Caco-2 (cell line): ENCODE results near the gene PHF21B. TPM values are rescaled to one million over a fixed set of nuclear protein-coding genes. Genes with fewer than 3 reads are reported as not detected.

ENCODE experiments used
- BruUV-seq: library from RNA; stranded (reverse); fragments of 400-500 nt; replicated peaks from 2 replicates; lab custom pipeline; 2021; lab: Mats Ljungman, UMichigan
- CTCF ChIA-PET: fragments of 300-600 bp; sonication (Branson Sonifier 250); formaldehyde crosslinking; loops from one replicate; lab custom pipeline; 2022; ENCODE audit warnings: antibody characterized with exemption; lab: Charles Lee
- POLR2A ChIA-PET: fragments of 300-600 bp; sonication (Branson Sonifier 250); formaldehyde crosslinking; loops from one replicate; lab custom pipeline; 2022; ENCODE audit warnings: antibody characterized with exemption; lab: Charles Lee
- DNase-seq, 2 experiments: peaks; one replicate each; pipeline versions ENCODE4 v3.0.0 to v3.0.0-alpha.2; 2020 to 2022
- H3K27me3 ChIP-seq: replicated peaks from 2 replicates; pipeline ENCODE4 v1.6.0; 2011; ENCODE audit warnings: low read length; ENCODE audit not compliant: control insufficient read depth, insufficient read depth
- H3K36me3 ChIP-seq: 2 replicates; pipeline ENCODE4 v1.5.1; 2011; ENCODE audit warnings: low read length; ENCODE audit not compliant: control insufficient read depth, insufficient read depth
- H3K4me1 ChIP-seq: fragments of 250-450 bp; sonication (Bioruptor Pico); 2 replicates; pipeline ENCODE4 v1.5.1; 2020; ENCODE audit warnings: mild to moderate bottlenecking
- H3K4me3 ChIP-seq: 2 replicates; pipeline ENCODE4 v1.5.1; 2011; ENCODE audit warnings: low read depth, mild to moderate bottlenecking, control low read depth, low read length
- H3K9me3 ChIP-seq: fragments of 250-450 bp; sonication (Bioruptor Pico); 2 replicates; pipeline ENCODE4 v1.5.1; 2020; ENCODE audit warnings: mild to moderate bottlenecking, moderate library complexity
- H3K27ac Mint-ChIP-seq: one replicate; pipeline ENCODE4 v1.8.0; 2022; ENCODE audit warnings: mixed read lengths; ENCODE audit not compliant: unreplicated experiment
- H3K27me3 Mint-ChIP-seq: one replicate; pipeline ENCODE4 v1.8.0; 2022; ENCODE audit warnings: mixed read lengths; ENCODE audit not compliant: insufficient read depth, unreplicated experiment
- H3K36me3 Mint-ChIP-seq: one replicate; pipeline ENCODE4 v1.8.0; 2022; ENCODE audit warnings: mild to moderate bottlenecking, mixed read lengths; ENCODE audit not compliant: insufficient read depth, unreplicated experiment
- H3K4me1 Mint-ChIP-seq: one replicate; pipeline ENCODE4 v1.8.0; 2022; ENCODE audit warnings: low read depth, mixed read lengths; ENCODE audit not compliant: unreplicated experiment
- H3K4me3 Mint-ChIP-seq: one replicate; pipeline ENCODE4 v1.8.0; 2022; ENCODE audit warnings: mild to moderate bottlenecking, moderate library complexity, mixed read lengths; ENCODE audit not compliant: unreplicated experiment
- H3K9me3 Mint-ChIP-seq: one replicate; pipeline ENCODE4 v1.8.0; 2022; ENCODE audit warnings: mixed read lengths; ENCODE audit not compliant: unreplicated experiment
- CTCF ChIP-seq, 2 experiments: fragments of 200-600 bp in 1 of 2; IDR thresholded peaks; 1 replicate in 1 of 2; 2 replicates in 1 of 2; pipeline versions ENCODE4 v1.5.1 to v1.8.0; 2011 to 2022; ENCODE audit warnings: antibody characterized with exemption in 1 of 2, control low read depth in 1 of 2, inconsistent platforms in 1 of 2, low read depth in 1 of 2, low read length in 1 of 2, mild to moderate bottlenecking in 1 of 2, moderate library complexity in 1 of 2; ENCODE audit not compliant: insufficient read depth in 1 of 2, severe bottlenecking in 1 of 2, unreplicated experiment in 1 of 2
- intact Hi-C: fragments of 100-400 bp; cut with micrococcal nuclease; formaldehyde crosslinking; loops from one replicate; pipeline ENCODE4 v1.10.0; 2022; ENCODE audit not compliant: unreplicated experiment
- total RNA-seq: library from RNA; stranded (reverse); gene quantifications from 2 replicates; pipeline ENCODE4 v1.2.3, GENCODE V29; 2022

The PHF21B gene
- total RNA-seq, 1 experiment from 2014 or later = 0.98 TPM

- ChIA-PET POLR2A (no interaction called here), CTCF (no interaction called here)
- H3K36me3 Mint-ChIP-seq = no peaks in the 10 kb centered on the region
- intact Hi-C loops = no loop called here
- no peak overlapping the region for H3K27ac Mint-ChIP-seq
- H3K4me3 Mint-ChIP-seq = no peak overlapping the region
- no peaks in the 10 kb centered on the region for H3K9me3 Mint-ChIP-seq
- no peaks in the 10 kb centered on the region for H3K4me1 Mint-ChIP-seq
- Histone ChIP-seq H3K4me1 (no peaks in the 10 kb centered on the region), H3K9me3 (no peaks in the 10 kb centered on the region), H3K36me3 (no peaks in the 10 kb centered on the region), H3K27me3 (no peaks in the 10 kb centered on the region), H3K4me3 (no peak overlapping the region)
- no TSS peak for BruUV-seq
- DNase-seq = no peak
- peaks cover 6% of the 10 kb centered on the region for H3K27me3 Mint-ChIP-seq
- no peak for TF ChIP-seq CTCF (IDR thresholded peaks at IDR 0.05; ENCODE audit: insufficient read depth in 1 of 2, low read depth in 1 of 2, low read length in 1 of 2, severe bottlenecking in 1 of 2, unreplicated experiment in 1 of 2)
Observed at GRCh38 chr22:44876921-44877320, 132.9 kb downstream of the PHF21B start.

DNA sequence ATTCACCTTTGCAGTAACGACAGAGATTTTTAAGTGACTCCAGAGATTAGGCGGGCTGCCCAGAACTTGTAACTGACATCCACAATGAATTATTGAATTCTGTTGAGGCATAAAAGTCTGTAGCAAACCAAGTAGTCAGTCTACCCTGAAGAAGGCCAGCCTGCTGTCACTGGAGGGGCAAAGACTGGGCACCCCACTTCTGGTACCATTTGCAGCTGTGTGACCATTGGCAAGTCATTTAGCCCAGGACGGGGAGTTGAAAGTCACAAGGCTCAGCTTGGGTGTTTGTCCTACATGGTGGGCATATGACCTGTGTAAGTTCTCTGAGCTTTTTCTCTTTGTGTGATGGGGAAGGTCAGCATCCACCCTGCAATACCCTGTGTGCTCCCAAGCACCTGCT is 138.0 kb downstream of the PHF21B start:
- no peak for TF ChIP-seq CTCF (IDR thresholded peaks at IDR 0.05; ENCODE audit: insufficient read depth in 1 of 2, low read depth in 1 of 2, low read length in 1 of 2, severe bottlenecking in 1 of 2, unreplicated experiment in 1 of 2)
- no peak for DNase-seq
- no peaks in the 10 kb centered on the region for H3K36me3 ChIP-seq
- 0 out of 2 replicates have a peak, but pooled peaks cover 3% of the 10 kb centered on the region for H3K4me1 ChIP-seq
- no TSS peak for BruUV-seq
- POLR2A ChIA-PET = no interaction called here
- H3K27ac Mint-ChIP-seq = no peak overlapping the region
- H3K9me3 ChIP-seq = no peaks in the 10 kb centered on the region
- intact Hi-C loops = no loop called here
- H3K4me1 Mint-ChIP-seq = no peaks in the 10 kb centered on the region
- CTCF ChIA-PET = no interaction called here
- peaks cover 5% of the 10 kb centered on the region for H3K36me3 Mint-ChIP-seq
- H3K27me3 Mint-ChIP-seq = peaks cover 6% of the 10 kb centered on the region
- H3K4me3 Mint-ChIP-seq = no peak overlapping the region
- no peaks in the 10 kb centered on the region for H3K9me3 Mint-ChIP-seq
- no peak overlapping the region for H3K4me3 ChIP-seq
- no peaks in the 10 kb centered on the region for H3K27me3 ChIP-seq

DNA sequence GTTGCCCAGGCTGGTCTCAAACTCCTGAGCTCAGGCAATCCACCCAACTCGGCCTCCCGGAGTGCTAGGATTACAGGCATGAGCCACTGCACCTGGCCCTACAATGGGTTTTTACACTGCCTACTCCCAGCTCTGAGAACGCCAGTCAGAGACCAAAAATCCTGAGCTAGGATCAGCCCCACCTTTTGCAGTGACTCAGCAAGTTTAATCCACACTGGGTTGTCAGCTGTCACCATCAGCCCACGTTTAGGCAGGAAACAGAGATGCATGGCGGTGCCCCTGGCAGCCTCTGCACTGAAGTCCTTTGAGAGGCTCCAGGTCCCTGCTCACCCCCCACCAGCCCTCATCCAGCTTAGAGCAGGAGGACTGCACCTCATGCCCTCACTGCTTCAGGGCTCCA is 139.8 kb downstream of the PHF21B start:
- CTCF ChIA-PET = no interaction called here

More for the DNA sequence above, 139.8 kb downstream of the PHF21B start:
- Histone ChIP-seq H3K4me3 (no peak overlapping the region), H3K36me3 (no peaks in the 10 kb centered on the region), H3K4me1 (0 out of 2 replicates have a peak, but pooled peaks cover 3% of the 10 kb centered on the region), H3K9me3 (no peaks in the 10 kb centered on the region), H3K27me3 (no peaks in the 10 kb centered on the region)
- H3K4me3 Mint-ChIP-seq = no peak overlapping the region
- POLR2A ChIA-PET = no interaction called here
- peaks cover 12% of the 10 kb centered on the region for H3K36me3 Mint-ChIP-seq
- no TSS peak for BruUV-seq
- no peak for DNase-seq
- H3K4me1 Mint-ChIP-seq = no peaks in the 10 kb centered on the region
- no peak overlapping the region for H3K27ac Mint-ChIP-seq
- H3K27me3 Mint-ChIP-seq = peaks cover 2% of the 10 kb centered on the region
- H3K9me3 Mint-ChIP-seq = no peaks in the 10 kb centered on the region
- intact Hi-C loops = no loop called here
- TF ChIP-seq CTCF (IDR thresholded peaks at IDR 0.05; ENCODE audit: insufficient read depth in 1 of 2, low read depth in 1 of 2, low read length in 1 of 2, severe bottlenecking in 1 of 2, unreplicated experiment in 1 of 2) = no peak
